Endothelial cell of umbilical vein (primary cell): ENCODE data around the gene PRX. TPM values are rescaled to one million over a fixed set of nuclear protein-coding genes. Genes with fewer than 3 reads are reported as not detected.

ENCODE experiments used
- BruUV-seq: library from RNA; stranded (reverse); fragments of 400-500 nt; replicated peaks from 2 replicates; lab custom pipeline; 2021; lab: Mats Ljungman, UMichigan
- CTCF ChIA-PET: fragments of 300-600, 350-600 bp; sonication (Branson Sonifier 250); formaldehyde crosslinking; loops from one replicate; lab custom pipeline; 2021; ENCODE audit warnings: antibody characterized with exemption, inconsistent platforms; lab: Charles Lee
- POLR2A ChIA-PET: fragments of 300-600, 350-600 bp; sonication (Branson Sonifier 250); formaldehyde crosslinking; loops from one replicate; lab custom pipeline; 2021; ENCODE audit warnings: antibody characterized with exemption, inconsistent platforms; lab: Charles Lee
- DNase-seq: peaks from one replicate; pipeline ENCODE4 v3.0.0-alpha.2; 2011; ENCODE audit warnings: low read depth, low spot score
- FAIRE-seq: peaks from 2 replicates; lab custom pipeline; 2011; peaks lifted over from hg19 to GRCh38; lab: Jason Lieb, UNC
- H2AFZ ChIP-seq: 2 replicates; pipeline ENCODE4 v1.6.0; 2012; ENCODE audit warnings: low read depth, low read length, control low read depth, inconsistent platforms
- H3K27ac ChIP-seq: 2 replicates; pipeline ENCODE4 v1.5.1; 2011; ENCODE audit warnings: low read depth, mild to moderate bottlenecking, control low read depth, low read length, moderate library complexity; ENCODE audit not compliant: insufficient read depth
- H3K27me3 ChIP-seq, 2 experiments: 2 replicates each; pipeline versions ENCODE4 v1.6.0 to v1.6.1; 2011; ENCODE audit warnings: low read length in 2 of 2, mixed read lengths in 1 of 2; ENCODE audit not compliant: control insufficient read depth in 2 of 2, insufficient read depth in 2 of 2
- H3K36me3 ChIP-seq, 2 experiments: 2 replicates in 1 of 2; 3 replicates in 1 of 2; pipeline ENCODE4 v1.5.1; 2011; ENCODE audit warnings: low read length in 2 of 2, mild to moderate bottlenecking in 1 of 2, moderate library complexity in 1 of 2; ENCODE audit not compliant: control insufficient read depth in 2 of 2, insufficient read depth in 2 of 2; ENCODE audit errors: extremely low read depth in 1 of 2
- H3K4me1 ChIP-seq: 3 replicates; pipeline ENCODE4 v1.5.1; 2011; ENCODE audit warnings: mild to moderate bottlenecking, low read length; ENCODE audit not compliant: control insufficient read depth, insufficient read depth; ENCODE audit errors: extremely low read depth
- H3K4me2 ChIP-seq: 2 replicates; pipeline ENCODE4 v1.6.1; 2011; ENCODE audit warnings: low read length, control low read depth, mixed read lengths; ENCODE audit not compliant: insufficient read depth
- H3K4me3 ChIP-seq, 3 experiments: fragments of 200-600 bp in 1 of 3; sonication (generic), shearing (Covaris generic) in 1 of 3; replicated peaks in 1 of 3; 2 replicates each; pipeline ENCODE4 v1.5.1; 2011 to 2016; ENCODE audit warnings: control low read depth in 3 of 3, low read length in 3 of 3, mild to moderate bottlenecking in 2 of 3, inconsistent platforms in 1 of 3, low read depth in 1 of 3, moderate library complexity in 1 of 3; ENCODE audit not compliant: insufficient read depth in 1 of 3
- H3K79me2 ChIP-seq: 2 replicates; pipeline ENCODE4 v1.6.0; 2012; ENCODE audit warnings: low read length, inconsistent platforms; ENCODE audit not compliant: control insufficient read depth, insufficient read depth
- H3K9ac ChIP-seq: replicated peaks from 2 replicates; pipeline ENCODE3; 2011; ENCODE audit warnings: low read length, control low read depth; ENCODE audit not compliant: insufficient read depth; ENCODE audit errors: extremely low read depth
- H3K9me1 ChIP-seq: replicated peaks from 3 replicates; pipeline ENCODE4 v1.6.0; 2011; ENCODE audit warnings: mild to moderate bottlenecking, low read length; ENCODE audit not compliant: control insufficient read depth, insufficient read depth; ENCODE audit errors: extremely low read depth
- H3K9me3 ChIP-seq: replicated peaks from 2 replicates; pipeline ENCODE4 v1.5.1; 2012; ENCODE audit warnings: low read length, inconsistent platforms; ENCODE audit not compliant: control insufficient read depth, insufficient read depth
- H4K20me1 ChIP-seq: replicated peaks from 2 replicates; pipeline ENCODE3; 2011; ENCODE audit warnings: mild to moderate bottlenecking, low read length; ENCODE audit not compliant: control insufficient read depth, insufficient read depth; ENCODE audit errors: extremely low read depth
- EZH2 ChIP-seq: IDR thresholded peaks from 2 replicates; pipeline ENCODE4 v1.6.1; 2012; ENCODE audit warnings: borderline replicate concordance, low read depth, mild to moderate bottlenecking, moderate library complexity, low read length, inconsistent platforms; ENCODE audit not compliant: severe bottlenecking
- FOS ChIP-seq: IDR thresholded peaks from 2 replicates; pipeline ENCODE4 v1.6.1; 2011; ENCODE audit warnings: mild to moderate bottlenecking, low read length, moderate library complexity, borderline replicate concordance; ENCODE audit not compliant: insufficient read depth
- GATA2 ChIP-seq: IDR thresholded peaks from 2 replicates; pipeline ENCODE4 v1.7.0; 2011; ENCODE audit warnings: low read depth, mild to moderate bottlenecking, moderate library complexity, mixed read lengths, low read length; ENCODE audit not compliant: insufficient read length, insufficient read depth
- JUN ChIP-seq: IDR thresholded peaks from 2 replicates; pipeline ENCODE4 v1.6.1; 2011; ENCODE audit warnings: borderline replicate concordance, low read depth; ENCODE audit not compliant: insufficient read length, insufficient read depth
- MYC ChIP-seq: IDR thresholded peaks from one replicate; pipeline ENCODE4 v1.6.1; 2011; ENCODE audit warnings: mild to moderate bottlenecking, low read depth, low read length
- POLR2A ChIP-seq: IDR thresholded peaks from 2 replicates; pipeline ENCODE4 v1.6.1; 2012; ENCODE audit warnings: low read depth, mild to moderate bottlenecking, control low read depth, low read length
- POLR2AphosphoS5 ChIP-seq: IDR thresholded peaks from 2 replicates; pipeline ENCODE4 v1.6.1; 2012; ENCODE audit warnings: low read depth, mild to moderate bottlenecking, control low read depth, low read length, moderate library complexity; ENCODE audit not compliant: insufficient read depth
- dilution Hi-C: fragments of 300-500 bp; cut with MboI; formaldehyde crosslinking; loops from one replicate; pipeline ENCODE4 v1.15.0; 2019; ENCODE audit warnings: low sequenced_read_pairs; ENCODE audit not compliant: extremely low pct_ligation_motif_present
- intact Hi-C: fragments of 100-400 bp; cut with micrococcal nuclease; formaldehyde crosslinking; loops from one replicate; pipeline ENCODE4 v1.10.0; 2022
- polyA plus RNA-seq, 4 experiments: library from polyadenylated mRNA; depleted of rRNA in 3 of 4; stranded (reverse) in 3 of 4; unstranded in 1 of 4; fragments of >200 nt; gene quantifications; 2 replicates each; pipeline versions ENCODE4 v1.2.1 to v1.2.3, GENCODE V29; 2011 to 2012; ENCODE audit warnings: missing spikeins in 1 of 4
- total RNA-seq: library from RNA; stranded (reverse); gene quantifications from 2 replicates; pipeline ENCODE4 v1.2.3, GENCODE V29; 2021
- TF ChIP-seq, protein P1 (sequence below), 2 donors: IDR thresholded peaks; 1 replicate in 1 of 2; 2 replicates in 1 of 2; pipeline ENCODE4 v1.5.1; 2011; ENCODE audit warnings: low read length in 2 of 2, mild to moderate bottlenecking in 2 of 2, moderate library complexity in 2 of 2, control low read depth in 1 of 2, inconsistent platforms in 1 of 2, low read depth in 1 of 2; ENCODE audit not compliant: insufficient read depth in 1 of 2; ENCODE audit errors: extremely low read depth in 1 of 2

PRX gene
- total and polyA plus RNA-seq, 2 donors (not counting 3 experiments of a cell fraction or from before 2014, with no cell fraction given): 0.80 to 1.3 TPM

DNA sequence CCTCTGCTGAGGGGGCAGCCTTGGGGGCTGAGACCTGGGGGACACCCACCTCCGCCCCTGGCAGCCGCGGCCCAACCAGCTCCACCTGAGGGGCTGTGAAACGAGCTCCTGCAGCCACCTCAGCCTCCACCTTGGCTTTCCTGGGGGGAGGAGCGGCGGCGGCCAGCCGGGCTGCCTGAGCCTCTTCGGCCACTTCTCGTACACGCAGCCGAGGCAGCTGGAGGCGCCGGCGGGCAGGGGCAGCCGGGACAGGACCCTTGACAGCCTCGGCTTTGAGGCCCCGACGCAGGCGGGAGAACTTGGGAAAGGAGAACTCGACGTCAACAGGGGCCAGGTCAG lies 15.6 kb downstream of the PRX start:
- Histone ChIP-seq H3K9ac (no peak overlapping the region), H3K4me3 (no peak overlapping the region), H3K27ac (no peak overlapping the region), H3K9me1 (no peaks in the 10 kb centered on the region), H4K20me1 (no peaks in the 10 kb centered on the region), H3K36me3 (no peaks in the 10 kb centered on the region), H3K4me1 (no peaks in the 10 kb centered on the region), H3K27me3 (no peaks in the 10 kb centered on the region), H3K9me3 (no peaks in the 10 kb centered on the region), H3K79me2 (no peaks in the 10 kb centered on the region), H2AFZ (no peak overlapping the region), H3K4me2 (no peak overlapping the region)
- intact Hi-C loops (no loop called here), dilution Hi-C loops (no loop called here)
- DNase-seq: no peak
- no peak for TF ChIP-seq EZH2
- no peak for TF ChIP-seq JUN
- no peak for TF ChIP-seq POLR2A
- TF ChIP-seq FOS: no peak
- no peak for TF ChIP-seq MYC
- TF ChIP-seq POLR2AphosphoS5: no peak
- TF ChIP-seq, protein P1, sequence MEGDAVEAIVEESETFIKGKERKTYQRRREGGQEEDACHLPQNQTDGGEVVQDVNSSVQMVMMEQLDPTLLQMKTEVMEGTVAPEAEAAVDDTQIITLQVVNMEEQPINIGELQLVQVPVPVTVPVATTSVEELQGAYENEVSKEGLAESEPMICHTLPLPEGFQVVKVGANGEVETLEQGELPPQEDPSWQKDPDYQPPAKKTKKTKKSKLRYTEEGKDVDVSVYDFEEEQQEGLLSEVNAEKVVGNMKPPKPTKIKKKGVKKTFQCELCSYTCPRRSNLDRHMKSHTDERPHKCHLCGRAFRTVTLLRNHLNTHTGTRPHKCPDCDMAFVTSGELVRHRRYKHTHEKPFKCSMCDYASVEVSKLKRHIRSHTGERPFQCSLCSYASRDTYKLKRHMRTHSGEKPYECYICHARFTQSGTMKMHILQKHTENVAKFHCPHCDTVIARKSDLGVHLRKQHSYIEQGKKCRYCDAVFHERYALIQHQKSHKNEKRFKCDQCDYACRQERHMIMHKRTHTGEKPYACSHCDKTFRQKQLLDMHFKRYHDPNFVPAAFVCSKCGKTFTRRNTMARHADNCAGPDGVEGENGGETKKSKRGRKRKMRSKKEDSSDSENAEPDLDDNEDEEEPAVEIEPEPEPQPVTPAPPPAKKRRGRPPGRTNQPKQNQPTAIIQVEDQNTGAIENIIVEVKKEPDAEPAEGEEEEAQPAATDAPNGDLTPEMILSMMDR (IDR thresholded peaks at IDR 0.05; ENCODE audit: extremely low read depth in 1 of 2, insufficient read depth in 1 of 2, low read depth in 1 of 2, low read length in 2 of 2): no peak
- no peak for TF ChIP-seq GATA2
- no TSS peak for BruUV-seq
- no peak for FAIRE-seq
- POLR2A ChIA-PET: no interaction called here
- CTCF ChIA-PET: interaction anchor here (1.2 kb wide), 1 partner anchor 23 kb away, joined by 3 read pairs; no protein-coding TSS in a partner anchor
